HG02885 (cell line): ENCODE results near the gene HAVCR1.
"Not testable (repeated sequence)": the region's sequence is repeated elsewhere in the genome, so short reads cannot be mapped to it uniquely, and the experiment has no call there.

Experiments
- ATAC-seq: cut with Tn5 transposase; IDR thresholded peaks from one replicate; pipeline ENCODE4 v1.9.1; 2021; ENCODE audit warnings: mild to moderate bottlenecking; ENCODE audit not compliant: unreplicated experiment, poor library complexity

Gene HAVCR1

DNA sequence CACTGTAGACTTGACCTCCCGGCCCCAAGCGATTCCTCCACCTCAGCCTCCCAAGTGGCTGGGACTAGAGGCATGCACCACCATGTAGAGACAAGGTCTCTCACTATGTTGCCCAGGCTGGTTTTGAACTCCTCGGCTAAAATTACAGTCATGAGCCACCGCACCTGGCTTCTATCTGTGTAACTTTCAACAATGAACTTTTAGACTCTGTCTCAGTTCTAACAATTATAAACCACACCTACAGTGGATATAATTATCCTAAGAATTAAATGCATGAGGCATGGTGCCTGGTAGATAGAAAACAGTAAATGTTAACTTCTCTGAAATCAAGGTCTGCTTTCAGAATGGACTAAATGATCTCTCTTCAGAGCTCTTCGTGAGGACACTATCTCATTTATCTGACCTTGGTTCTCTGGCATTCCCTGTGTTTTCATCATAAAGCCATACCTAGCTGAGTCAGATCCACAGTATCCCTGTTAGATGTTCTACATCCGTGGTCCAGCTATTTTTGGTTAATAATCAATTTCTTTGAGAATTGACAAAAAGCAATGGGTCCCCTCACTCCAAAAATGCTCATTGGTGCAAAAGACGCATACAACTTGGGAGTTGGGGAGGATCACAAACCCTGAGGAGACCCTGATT lies 7.2 kb downstream of the HAVCR1 start:
- no peak for ATAC-seq

DNA sequence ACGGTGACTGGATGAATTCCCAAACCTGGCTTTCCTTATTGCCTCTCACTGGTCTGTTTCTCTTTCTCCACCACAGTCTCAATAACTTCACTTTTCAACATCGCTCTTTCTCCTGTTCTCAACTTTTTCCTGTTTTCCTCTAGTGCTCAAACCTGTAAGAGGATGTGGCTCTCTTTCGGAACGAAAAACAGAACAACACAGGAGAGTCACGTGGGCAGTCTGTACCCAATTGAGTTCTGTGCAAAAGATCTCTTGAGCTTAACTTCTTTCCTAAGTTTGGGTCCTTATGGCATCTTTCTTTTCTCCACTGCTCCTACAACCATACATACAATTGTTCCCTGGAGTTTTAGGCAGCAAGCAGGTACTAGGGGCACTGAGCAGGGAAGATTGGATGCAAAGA lies 8.9 kb downstream of the HAVCR1 start:
- ATAC-seq, result no peak

DNA sequence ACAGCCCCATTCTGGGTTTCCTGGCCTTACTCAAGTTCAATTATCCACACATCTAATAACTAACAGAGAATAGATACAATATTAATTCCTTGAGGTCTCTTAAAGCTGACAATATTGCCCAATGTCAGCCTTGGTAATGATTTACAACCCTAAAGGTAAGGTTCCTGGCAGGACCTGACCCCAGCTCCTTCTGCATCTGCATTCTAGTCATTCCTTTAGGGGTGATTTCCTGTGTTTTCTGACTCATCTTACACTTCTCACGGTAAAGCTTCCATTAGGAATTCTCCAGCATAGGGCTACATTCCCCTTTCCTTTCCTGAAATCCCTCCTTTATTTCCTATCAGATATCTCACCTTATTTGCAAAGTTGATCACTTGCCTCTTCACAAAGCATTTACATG lies 9.3 kb downstream of the HAVCR1 start:
- no peak for ATAC-seq

DNA sequence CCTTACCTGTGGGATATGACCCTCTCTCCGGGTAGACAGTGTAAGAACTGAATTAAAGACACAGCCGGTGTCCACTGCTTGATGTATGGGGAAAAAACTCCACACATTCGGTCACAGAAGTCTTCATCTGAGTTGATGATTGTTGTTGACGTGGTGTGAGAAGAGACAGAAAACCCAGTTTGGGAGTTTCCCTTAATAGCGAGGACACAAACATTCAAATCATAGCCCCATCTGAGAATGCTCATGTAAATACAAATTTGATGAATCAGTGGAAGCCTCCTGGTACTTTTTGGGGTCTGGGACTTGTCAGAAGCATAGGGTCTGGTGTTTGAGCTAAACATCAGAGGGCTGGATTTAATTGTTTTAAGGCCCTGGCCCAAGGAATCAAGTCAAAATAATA lies 11.0 kb downstream of the HAVCR1 start:
- ATAC-seq, result no peak

DNA sequence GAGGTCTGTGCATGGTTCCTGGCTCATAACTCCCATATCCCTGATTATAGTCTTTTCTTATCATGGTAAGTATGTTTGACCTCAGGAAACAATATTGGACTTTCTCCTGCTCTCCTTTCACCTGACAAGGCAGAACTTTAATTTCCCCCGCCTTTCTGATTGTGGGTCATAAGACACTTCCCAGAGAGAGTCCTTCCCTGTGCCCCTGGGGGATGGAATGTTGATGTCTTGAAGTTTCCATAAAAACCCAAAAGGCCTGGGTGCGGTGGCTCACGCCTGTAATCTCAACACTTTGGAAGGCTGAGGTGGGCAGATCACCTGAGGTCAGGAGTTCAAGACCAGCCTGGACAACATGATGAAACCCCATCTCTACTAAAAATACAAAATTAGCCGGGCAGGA lies 11.9 kb downstream of the HAVCR1 start:
- ATAC-seq, result not testable (repeated sequence)

DNA sequence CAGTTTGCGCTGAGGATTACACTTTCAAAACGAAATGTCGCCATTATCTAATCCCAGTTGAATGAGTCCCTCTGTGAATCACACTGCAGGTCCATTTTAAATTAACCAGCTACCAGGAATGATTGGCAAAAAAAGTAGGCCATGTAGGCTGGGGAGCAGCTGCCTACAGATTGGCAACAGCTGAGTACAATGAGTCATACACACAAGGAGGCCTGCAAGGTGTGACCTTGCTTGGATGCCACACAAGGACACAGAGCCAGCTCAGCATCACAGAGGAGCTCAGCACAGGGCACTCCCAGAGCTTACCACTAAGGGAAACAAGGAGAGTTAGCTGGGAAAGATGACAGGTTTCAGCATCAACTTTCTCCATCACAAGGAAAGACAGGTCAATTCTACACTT lies 12.9 kb downstream of the HAVCR1 start:
- ATAC-seq, result no peak

DNA sequence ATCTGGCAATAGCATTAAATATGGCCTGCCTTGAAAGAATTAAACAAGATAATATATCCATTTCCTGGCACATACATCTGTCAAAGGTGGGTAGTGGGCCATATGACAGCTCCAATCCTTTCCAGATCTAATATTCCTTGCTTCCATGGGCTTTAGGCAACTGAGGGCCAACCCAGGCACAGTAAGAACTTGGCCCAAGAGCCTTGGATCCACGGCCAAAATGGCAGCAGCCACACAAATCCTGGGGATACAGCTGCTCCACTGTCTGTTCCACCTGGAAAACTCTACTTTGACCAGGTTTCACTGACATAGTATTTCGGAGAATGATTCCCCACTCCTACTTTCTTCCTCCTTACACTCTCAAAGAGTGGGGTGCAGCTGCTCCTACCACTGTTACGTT lies 13.3 kb downstream of the HAVCR1 start:
- no peak for ATAC-seq

DNA sequence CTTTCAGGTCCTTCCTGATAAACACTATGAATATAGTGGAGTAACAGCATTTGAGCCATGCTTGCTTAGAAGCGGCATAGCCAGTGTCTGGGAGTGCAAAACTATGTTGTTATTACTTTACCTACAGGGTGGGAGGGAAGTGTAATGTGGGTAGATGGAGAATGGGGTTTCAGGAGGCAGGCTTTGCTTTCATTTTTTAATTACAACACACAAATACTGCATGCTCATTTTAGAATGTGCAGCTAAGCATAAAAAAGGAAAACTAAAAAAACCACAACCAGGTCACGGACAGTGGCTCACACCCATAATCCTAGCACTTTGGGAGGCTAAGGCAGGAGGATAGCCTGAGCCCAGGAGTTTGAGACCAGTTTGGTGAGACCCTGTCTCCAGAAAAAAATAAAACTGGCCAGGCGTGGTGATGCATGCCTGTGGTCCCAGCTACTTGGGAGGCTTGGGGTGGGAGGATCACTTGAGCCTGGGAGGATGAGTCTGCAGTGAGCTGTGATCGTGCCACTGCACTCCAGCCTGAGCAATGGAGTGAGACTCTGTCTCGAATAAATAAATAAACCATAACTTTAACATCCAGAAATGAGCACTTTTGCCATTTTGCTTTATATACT lies 20.2 kb downstream of the HAVCR1 start:
- peak; percentile 40 for ATAC-seq

DNA sequence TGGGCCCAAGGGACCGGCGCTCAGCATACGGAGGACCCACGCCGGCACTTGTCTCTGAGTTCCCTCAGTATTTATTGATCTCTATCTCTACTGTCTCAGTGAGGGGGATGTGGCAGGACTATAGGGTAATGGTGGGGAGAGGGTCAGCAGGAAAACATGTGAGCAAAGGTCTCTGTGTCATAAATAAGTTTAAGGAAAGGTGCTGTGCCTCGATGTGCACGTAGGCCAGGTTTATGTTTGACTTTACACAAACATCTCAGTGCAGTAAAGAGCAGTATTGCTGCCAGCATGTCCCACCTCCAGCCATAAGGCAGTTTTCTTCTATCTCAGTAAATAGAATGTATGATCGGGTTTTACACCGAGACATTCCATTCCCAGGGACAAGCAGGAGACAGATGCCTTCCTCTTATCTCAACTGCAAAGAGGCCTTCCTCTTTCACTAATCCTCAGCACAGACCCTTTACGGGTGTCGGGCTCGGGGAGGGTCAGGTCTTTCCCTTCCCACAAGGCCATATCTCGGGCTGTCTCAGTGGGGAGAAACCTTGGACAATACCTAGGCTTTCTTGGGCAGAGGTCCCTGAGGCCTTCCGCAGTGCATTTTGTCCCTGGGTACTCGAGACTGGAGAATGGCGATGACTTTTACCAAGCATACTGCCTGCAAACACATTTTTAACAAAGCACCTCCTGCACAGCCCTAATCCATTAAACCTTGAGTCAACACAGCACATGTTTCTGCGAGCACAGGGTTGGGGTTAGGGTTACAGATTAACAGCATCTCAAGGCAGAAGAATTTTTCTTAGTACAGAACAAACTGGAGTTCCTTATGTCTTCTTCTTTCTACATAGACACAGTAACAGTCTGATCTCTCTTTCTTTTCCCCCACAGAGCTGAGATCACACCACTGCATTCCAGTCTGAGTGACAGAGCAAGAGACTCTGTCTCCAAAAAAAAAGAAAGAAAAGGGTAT lies 24.5 kb downstream of the HAVCR1 start:
- ATAC-seq, result not testable (repeated sequence)

DNA sequence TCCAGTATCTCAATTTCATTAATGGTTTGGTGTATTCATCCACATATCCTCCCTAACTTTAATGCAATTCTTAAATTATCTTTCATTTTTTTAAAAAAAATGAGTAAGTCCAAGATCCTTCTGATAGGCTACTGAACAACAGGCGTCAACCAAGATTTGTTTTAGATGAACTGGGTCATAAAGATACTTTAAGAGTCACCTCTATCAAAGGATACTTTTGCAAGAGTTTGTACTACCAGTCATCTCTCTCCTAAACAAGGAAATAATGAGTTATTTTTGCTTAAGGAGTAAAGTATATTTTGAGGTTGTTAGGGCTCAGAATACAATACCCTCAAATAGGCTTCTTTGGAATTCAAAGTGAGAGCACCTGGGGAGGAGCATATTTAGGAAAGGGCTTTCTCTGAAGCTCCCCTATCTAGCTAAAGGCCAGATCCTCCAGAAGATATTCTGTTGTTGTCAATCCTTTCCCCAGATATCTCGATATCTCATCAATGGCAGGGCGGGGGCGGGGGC lies 25.8 kb downstream of the HAVCR1 start:
- no peak for ATAC-seq

DNA sequence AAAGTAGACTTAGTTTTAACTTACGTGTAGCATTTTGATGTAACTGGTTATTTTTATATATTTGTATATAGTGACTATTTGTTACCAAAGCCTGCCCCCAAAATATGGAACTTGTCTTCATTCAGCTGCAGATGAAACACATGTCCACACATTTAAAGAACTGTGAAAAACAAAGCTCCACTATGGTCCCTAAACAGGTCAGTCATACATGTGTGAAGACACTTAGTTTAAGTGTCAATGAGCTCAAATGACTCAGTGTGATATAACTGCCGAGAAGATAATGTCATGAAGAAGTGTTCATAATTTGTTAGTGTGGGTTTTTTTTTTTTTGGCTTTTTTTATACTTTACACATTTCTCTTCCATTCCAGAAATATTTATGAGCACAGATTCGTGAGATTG lies 28.2 kb downstream of the HAVCR1 start:
- no peak for ATAC-seq

DNA sequence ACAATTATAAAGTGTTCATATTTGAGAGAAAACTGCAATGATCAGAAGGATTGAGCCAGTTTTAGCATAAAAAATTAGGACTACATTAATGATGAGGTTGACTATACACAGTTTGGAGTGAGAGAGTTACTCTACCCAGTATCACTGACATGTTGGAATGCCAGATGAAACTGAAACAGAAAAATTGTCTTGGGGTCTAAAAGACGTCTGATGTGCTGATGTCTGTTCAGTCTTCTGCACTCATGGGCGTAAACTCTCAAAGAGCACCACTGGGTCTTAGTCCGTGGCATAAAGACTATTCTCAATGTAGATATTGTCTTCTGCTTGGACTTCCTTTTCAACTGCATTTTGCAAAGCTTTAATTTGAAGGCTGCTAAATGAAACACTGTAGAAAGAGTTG lies 29.5 kb downstream of the HAVCR1 start:
- no peak for ATAC-seq

DNA sequence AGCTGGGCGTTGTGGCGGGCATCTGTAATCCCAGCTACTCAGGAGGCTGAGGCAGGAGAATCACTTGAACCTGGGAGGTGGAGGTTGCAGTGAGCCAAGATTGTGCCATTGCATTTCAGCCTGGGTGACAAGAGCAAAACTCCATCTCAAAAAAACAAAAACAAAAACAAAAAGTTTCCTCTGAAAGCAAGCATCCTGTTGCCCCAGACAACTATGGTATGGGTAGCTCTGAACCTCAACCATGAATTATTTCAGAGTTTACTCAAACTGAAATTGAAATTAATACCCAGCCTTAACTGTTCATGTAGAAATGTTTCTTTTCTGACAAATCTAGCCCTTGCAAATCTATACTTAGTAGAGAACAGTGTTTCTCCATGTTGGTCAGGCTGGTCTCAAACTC lies 31.3 kb downstream of the HAVCR1 start:
- ATAC-seq, result peak; percentile 84

DNA sequence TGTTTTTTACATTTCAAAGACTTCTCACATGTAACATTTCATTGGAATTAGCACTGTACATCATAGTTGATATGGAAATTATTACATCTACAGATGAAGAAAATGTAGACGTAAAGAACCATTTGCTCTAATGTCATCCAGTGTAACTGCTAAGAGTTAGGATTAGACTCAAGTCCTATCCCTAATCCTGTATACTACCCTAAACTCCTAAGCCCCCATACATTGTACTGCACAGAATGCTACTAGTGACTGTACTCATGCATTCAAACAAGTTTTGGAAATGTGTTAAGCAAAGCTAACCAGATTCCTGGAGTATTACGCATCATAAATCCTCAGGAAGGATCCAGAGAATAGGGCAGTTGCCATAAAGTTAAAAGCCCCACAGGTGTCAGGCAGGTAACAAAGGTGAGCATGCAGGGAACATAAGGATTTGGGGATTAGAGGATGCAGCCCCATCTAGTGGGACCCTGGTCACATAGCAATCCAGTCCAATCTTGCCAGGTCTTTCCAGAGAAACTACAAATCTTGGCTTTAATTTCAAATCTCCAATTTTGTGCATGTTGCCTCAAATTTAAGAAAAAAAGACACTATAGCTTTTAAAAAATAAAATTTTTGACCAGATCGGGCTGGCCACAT lies 32.0 kb downstream of the HAVCR1 start:
- ATAC-seq, result no peak

DNA sequence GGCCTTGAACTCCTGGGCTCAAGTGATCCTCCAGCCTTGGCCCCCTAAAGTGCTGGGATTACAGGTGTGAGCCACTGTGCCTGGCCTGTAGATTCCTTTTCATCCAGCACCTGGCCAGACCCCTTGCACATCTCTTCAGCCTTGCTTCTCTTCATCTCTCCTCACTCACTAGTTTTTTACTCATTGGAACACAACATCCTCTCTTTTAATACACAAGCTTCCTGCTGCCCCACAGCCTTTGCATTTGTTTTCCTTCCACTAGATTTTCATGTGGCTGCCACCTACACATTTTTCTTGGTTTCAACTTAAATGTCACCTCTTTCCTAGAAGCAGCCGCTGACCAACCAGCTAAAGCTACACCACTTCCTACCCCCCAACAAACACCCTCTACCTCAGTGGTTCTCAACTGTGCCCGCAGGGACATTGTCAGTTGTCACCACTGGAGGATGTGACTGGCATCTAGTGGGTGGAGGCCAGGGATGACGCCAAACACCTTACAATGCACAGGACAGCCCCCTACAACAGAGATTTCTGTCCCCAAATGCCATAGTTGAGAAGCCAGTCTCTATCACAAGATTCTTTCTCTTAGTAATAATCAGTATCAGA lies 33.7 kb downstream of the HAVCR1 start:
- ATAC-seq, result peak; percentile 52

DNA sequence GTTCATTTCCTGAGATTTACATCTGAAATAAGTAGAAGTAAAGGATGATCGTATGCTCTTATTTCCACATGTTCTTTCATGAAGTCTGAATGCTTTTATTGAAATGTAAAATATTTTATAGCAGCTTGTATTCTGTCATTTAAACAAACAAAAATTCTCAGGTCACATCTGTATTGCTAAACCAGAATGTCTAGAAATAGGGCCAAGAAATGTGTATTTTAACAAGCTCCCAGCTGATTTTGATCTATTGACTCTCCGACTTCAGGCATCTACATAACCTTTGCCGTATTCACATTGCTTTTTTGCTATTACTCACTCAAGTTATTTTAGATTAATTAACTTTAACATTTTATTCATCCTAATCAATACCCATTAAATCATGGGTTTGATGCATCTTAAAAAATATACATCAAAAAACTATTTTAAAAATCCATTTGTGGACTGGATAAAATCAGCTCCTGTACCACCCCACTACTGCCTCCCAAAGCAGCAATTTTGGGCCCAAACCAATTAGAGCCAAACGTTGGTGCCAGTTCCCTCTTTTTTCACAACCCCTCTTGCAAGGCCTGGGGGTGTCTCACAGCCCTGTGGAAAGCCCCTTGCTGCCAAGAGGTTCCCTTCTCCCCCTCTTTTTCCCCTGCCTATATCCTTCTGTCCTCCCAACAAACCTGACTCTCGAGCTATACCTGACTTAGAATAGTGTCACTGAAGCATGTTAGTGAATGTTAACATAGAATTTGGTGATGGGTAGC lies 34.5 kb downstream of the HAVCR1 start:
- no peak for ATAC-seq

DNA sequence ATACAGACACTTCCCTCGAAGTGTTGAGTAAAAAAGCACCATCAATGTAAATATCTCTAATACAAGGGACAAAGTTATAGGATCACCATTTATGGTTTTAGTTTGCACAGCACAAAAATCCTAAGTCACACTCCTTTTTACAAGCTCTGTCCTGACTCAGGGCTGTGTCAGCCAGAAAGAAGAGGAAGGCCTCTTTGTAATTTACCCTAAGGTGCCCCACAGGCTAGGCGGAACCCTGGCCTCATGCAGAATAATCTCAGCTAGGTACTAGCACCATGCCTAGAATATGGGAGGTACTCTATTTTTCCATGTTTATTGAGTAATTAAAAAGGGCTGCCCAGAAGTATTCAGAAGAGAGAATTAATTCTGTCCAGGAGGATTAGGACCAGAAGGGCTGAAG lies 36.9 kb downstream of the HAVCR1 start:
- ATAC-seq, result no peak

DNA sequence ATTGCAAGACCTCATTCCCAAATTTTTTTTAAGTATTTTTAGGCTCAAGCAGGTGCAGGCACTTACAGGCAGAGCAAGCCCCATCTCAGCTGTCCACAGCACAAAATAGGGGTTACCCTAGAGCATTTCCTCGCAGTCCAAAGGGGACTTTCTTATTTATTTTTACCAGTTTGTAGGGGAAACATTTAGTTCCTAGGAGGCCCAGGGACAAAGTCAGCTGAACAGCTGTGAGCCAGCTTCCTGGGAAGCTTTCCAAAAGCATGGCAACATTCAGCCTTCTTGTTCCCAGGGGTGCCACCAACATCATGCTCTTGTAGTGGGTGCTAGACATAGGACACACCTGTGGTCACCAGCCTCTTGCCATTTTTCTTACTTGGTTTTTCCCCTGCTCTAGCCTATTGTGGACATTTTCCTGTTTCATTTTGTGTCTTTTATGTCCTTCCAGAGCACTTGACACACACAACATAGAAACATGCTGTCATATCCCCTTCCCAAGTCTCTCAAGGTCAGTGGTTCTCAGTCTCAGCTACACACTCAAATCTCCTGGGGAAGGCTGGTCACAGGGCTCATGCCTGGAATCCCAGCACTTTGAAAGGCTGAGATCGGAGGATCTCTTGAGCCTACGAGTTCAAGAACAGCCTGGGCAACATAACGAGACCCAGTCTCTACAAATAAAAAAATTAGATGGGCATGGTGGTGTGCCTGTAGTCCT lies 38.2 kb downstream of the HAVCR1 start:
- ATAC-seq, result no peak

DNA sequence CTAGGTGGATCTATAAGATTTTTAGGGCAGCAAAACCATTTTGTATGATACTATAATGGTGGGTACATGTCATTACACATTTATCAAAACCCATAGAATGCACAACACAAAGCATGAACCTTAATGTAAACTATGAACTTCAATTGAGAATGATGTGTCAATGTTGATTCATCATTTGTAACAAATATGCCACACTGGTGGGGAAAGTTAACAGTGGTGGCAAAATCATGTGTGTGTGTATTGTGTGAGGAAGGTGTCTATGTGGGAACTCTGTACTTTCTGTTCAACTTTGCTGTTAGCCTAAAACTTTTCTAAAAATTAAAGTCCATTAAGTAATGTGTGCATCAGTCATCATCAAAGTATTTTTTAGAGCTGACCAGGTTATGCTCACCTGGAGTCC lies 38.9 kb downstream of the HAVCR1 start:
- ATAC-seq, result no peak
